ENCODE data around the gene SMIM35. TPM values are rescaled to one million over a fixed set of nuclear protein-coding genes. Genes with fewer than 3 reads are reported as not detected.

Gene SMIM35
- total and polyA plus RNA-seq, 2 of the 4 experiments (the other 2 are of a cell fraction) = not detected

- Histone ChIP-seq H3K36me3 (ENCODE audit: control insufficient read depth, insufficient read depth, low read length) (no peaks in the 10 kb centered on the region), H3K4ac (ENCODE audit: low read depth, low read length) (no peak overlapping the region), H3K9ac (ENCODE audit: low read depth, low read length) (no peak overlapping the region), H3K18ac (ENCODE audit: low read depth, low read length) (no peak overlapping the region), H3K23ac (ENCODE audit: low read depth, low read length) (no peak overlapping the region), H2AK9ac (replicated peaks; ENCODE audit: low read depth, low read length, poor library complexity) (no peak overlapping the region), H3K27me3 (ENCODE audit: control insufficient read depth, insufficient read depth, low read length) (peaks cover 14% of the 10 kb centered on the region; the same call in 1 of the 2 replicates), H3K4me1 (ENCODE audit: control insufficient read depth, insufficient read depth, low read length) (no peaks in the 10 kb centered on the region), H3K79me1 (ENCODE audit: low read depth in 1 of 2, low read length in 2 of 2) (no peaks in the 10 kb centered on the region), H2BK20ac (ENCODE audit: low read depth, low read length) (no peak overlapping the region), H2AK5ac (ENCODE audit: low read depth, low read length) (no peak overlapping the region), H3K4me3 (ENCODE audit: insufficient read depth, low read depth, low read length) (no peak overlapping the region), H3K4me2 (ENCODE audit: low read depth, low read length) (no peak overlapping the region), H4K8ac (ENCODE audit: low read depth in 2 of 2, low read length in 2 of 2) (no peak overlapping the region), H2BK5ac (ENCODE audit: low read depth, low read length, poor library complexity, severe bottlenecking) (no peak overlapping the region), H2BK15ac (ENCODE audit: low read depth, low read length) (no peak overlapping the region), H3K9me3 (ENCODE audit: control insufficient read depth, insufficient read depth, low read length) (no peaks in the 10 kb centered on the region), H4K91ac (ENCODE audit: insufficient read depth, low read depth, low read length) (no peak overlapping the region), H2AFZ (replicated peaks; ENCODE audit: low read length, poor library complexity) (no peak overlapping the region), H4K5ac (ENCODE audit: low read depth, low read length) (no peak overlapping the region), H3K56ac (ENCODE audit: extremely low read depth, insufficient read depth, low read length) (no peak overlapping the region), H3K27ac (ENCODE audit: insufficient read depth, low read length) (no peak overlapping the region), H2BK120ac (ENCODE audit: low read depth, low read length) (no peak overlapping the region), H3K9me1 (ENCODE audit: insufficient read depth, low read length) (no peaks in the 10 kb centered on the region), H4K20me1 (ENCODE audit: insufficient read depth, low read length) (no peaks in the 10 kb centered on the region), H3K14ac (replicated peaks; ENCODE audit: low read depth, low read length) (no peak overlapping the region)
- CTCF ChIA-PET = no interaction called here
- 20% methylated on average over 1 of the region's 12 CpGs; no CpG with 5 or more reads in 1 of the 2 experiments for WGBS, 2 experiments (ENCODE audit: extremely low coverage in 2 of 2, insufficient read length in 1 of 2)
- intact Hi-C loops (cut with micrococcal nuclease) = no loop called here
- POLR2A ChIA-PET (ENCODE audit: unreplicated experiment) = no interaction called here
- dilution Hi-C loops (cut with HindIII; ENCODE audit: low sequenced_read_pairs, unreplicated experiment) = no loop called here
- BruUV-seq (replicated peaks) = no TSS peak
- DNase-seq = no peak
- ATAC-seq (ENCODE audit: low read depth) = no peak
- in situ Hi-C loops (cut with MboI; ENCODE audit: low sequenced_read_pairs) = no loop called here
- no peak for TF ChIP-seq CHD1 (IDR thresholded peaks at IDR 0.05; ENCODE audit: low read depth, low read length)
- TF ChIP-seq MAFK (IDR thresholded peaks at IDR 0.05; ENCODE audit: low read depth, low read length) = no peak
- no peak for TF ChIP-seq RCOR1 (IDR thresholded peaks at IDR 0.05; ENCODE audit: insufficient replicate concordance, low read length)
- TF ChIP-seq RAD21 (IDR thresholded peaks at IDR 0.05; ENCODE audit: low read length) = no peak
- no peak for TF ChIP-seq USF2 (IDR thresholded peaks at IDR 0.05; ENCODE audit: low read depth, low read length)
- no peak for TF ChIP-seq BHLHE40 (IDR thresholded peaks at IDR 0.05; ENCODE audit: low read depth, low read length)
- no peak for TF ChIP-seq ELK1 (IDR thresholded peaks at IDR 0.05; ENCODE audit: borderline replicate concordance, low read depth, low read length)
- no peak for TF ChIP-seq CTCF (conservative IDR thresholded peaks at IDR 0.05; ENCODE audit: low read depth, low read length)
- TF ChIP-seq RFX5 (IDR thresholded peaks at IDR 0.05; ENCODE audit: low read depth, low read length) = no peak
- TF ChIP-seq CEBPB (IDR thresholded peaks at IDR 0.05; ENCODE audit: low read depth, low read length) = no peak
- no peak for TF ChIP-seq MAZ (IDR thresholded peaks at IDR 0.05; ENCODE audit: borderline replicate concordance, low read depth, low read length)
- TF ChIP-seq POLR2A (IDR thresholded peaks at IDR 0.05; ENCODE audit: low read depth, low read length) = no peak
- no peak for TF ChIP-seq NFE2L2 (IDR thresholded peaks at IDR 0.05; ENCODE audit: low read depth, low read length)
- no peak for TF ChIP-seq MXI1 (IDR thresholded peaks at IDR 0.05; ENCODE audit: borderline replicate concordance, low read depth, low read length)
- TF ChIP-seq SMC3 (IDR thresholded peaks at IDR 0.05; ENCODE audit: low read depth, low read length) = no peak
These were observed 31.8 kb downstream of the SMIM35 start for GRCh38 chr11:118054712-118055640.
